Astrocyte of the hippocampus (primary cell): Measurements from ENCODE around the gene L1CAM.

Source experiments
- DNase-seq: peaks from one replicate; pipeline ENCODE4 v3.0.0; 2011; ENCODE audit warnings: low read depth, low spot score

Gene L1CAM

GRCh38 chrX:153864561-153865320, 21.2 kb downstream of the L1CAM start:
- no peak for DNase-seq

GRCh38 chrX:153864101-153864500, 21.9 kb downstream of the L1CAM start:
- DNase-seq = no peak

- no peak for DNase-seq
Measured at GRCh38 chrX:153863251-153863991, 22.6 kb downstream of the L1CAM start.

GRCh38 chrX:153862369-153863250, 23.4 kb downstream of the L1CAM start:
- no peak for DNase-seq

- DNase-seq = no peak
Measured at GRCh38 chrX:153861733-153862310, 24.2 kb downstream of the L1CAM start.

- no peak for DNase-seq
Measured at GRCh38 chrX:153861151-153861550, 24.8 kb downstream of the L1CAM start.

GRCh38 chrX:153857348-153857903, 28.5 kb downstream of the L1CAM start:
- no peak for DNase-seq

- DNase-seq = no peak
Measured at GRCh38 chrX:153854702-153855101, 31.3 kb downstream of the L1CAM start.

GRCh38 chrX:153853902-153854267, 32.1 kb downstream of the L1CAM start:
- no peak for DNase-seq

GRCh38 chrX:153853180-153853901, 32.6 kb downstream of the L1CAM start:
- DNase-seq = no peak

GRCh38 chrX:153851981-153852380, 34.0 kb downstream of the L1CAM start:
- no peak for DNase-seq

GRCh38 chrX:153848325-153848724, 37.6 kb downstream of the L1CAM start:
- DNase-seq = no peak

- no peak for DNase-seq
Measured at GRCh38 chrX:153845842-153846241, 40.1 kb downstream of the L1CAM start.

- no peak for DNase-seq
Measured at GRCh38 chrX:153845195-153845594, 40.8 kb downstream of the L1CAM start.

GRCh38 chrX:153844509-153845082, 41.4 kb downstream of the L1CAM start:
- no peak for DNase-seq

- DNase-seq = no peak
Measured at GRCh38 chrX:153836921-153837320, 49.1 kb downstream of the L1CAM start.

GRCh38 chrX:153832728-153833127, 53.2 kb downstream of the L1CAM start:
- no peak for DNase-seq

GRCh38 chrX:153831429-153832150, 54.4 kb downstream of the L1CAM start:
- DNase-seq = no peak

- no peak for DNase-seq
Measured at GRCh38 chrX:153830640-153831428, 55.1 kb downstream of the L1CAM start.
